ENCODE results near the gene PRND.
A peak's percentile ranks its signal among the peaks of the same experiment; 100 is the strongest.
"Not testable (repeated sequence)": the region's sequence is repeated elsewhere in the genome, so short reads cannot be mapped to it uniquely, and the experiment has no call there.

The PRND gene

DNA sequence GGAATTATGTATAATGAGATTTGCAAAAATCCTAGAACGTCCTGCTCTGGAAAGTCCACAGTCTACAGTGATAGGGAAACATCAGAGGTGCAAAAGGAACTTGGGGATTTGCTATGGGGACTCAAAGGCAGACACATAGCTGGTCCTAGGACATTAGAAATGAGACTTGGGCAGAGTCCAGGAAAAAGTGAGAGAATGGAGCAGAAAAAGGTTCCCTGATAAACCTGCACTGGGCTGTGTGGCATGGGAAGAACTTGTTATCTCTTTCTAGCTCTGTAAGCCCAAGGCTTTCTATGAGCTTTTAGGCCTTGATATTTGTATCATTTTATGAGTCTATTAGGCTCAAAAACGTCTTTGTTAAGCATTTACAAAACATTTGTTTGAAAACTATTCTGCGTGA lies 15.2 kb downstream of the PRND start:
- DNase-seq (ENCODE audit: low read depth in 2 of 3, low spot score in 1 of 3) = no peak

DNA sequence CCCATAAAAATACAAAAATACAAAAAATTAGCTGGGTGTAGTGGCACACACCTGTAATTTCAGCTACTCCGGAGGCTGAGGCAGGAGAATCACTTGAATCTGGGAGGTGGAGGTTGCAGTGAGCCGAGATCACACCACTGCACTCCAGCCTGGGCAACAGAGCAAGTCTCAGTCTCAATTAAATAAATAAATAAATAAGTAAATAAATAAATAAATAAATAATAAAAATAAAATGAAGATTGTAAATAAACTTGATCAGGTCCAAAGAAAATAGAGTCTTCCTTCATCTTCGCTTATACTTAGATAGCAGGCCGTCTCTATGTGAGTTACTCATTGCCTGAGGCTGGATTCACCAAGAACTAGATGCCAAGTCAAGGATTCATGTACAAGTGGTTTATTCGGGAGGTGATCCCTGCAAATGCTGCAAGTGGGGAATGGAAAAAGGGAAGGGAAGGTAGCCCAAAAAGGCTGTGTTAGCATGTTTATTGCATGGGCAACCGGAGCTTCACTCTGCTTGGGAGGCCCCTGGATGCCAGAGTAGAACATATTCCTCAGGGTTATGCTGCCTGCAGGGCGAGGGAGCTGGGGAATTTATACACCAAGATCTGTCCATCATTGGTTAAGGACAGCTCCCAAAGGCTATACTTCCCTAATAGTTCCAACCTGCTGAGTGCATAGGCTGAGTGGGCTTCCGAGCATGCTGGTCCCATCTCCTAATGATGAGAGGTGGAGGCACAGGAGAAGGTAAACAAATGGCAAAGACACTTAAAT lies 16.3 kb downstream of the PRND start:
- DNase-seq (ENCODE audit: low read depth in 2 of 3, low spot score in 1 of 3) = no peak

- DNase-seq (ENCODE audit: low read depth in 2 of 3, low spot score in 1 of 3) = peak; percentile 32 to 65 (median 51)
These were observed 19.2 kb downstream of the PRND start for GRCh38 chr20:4740774-4741431.

GRCh38 chr20:4748847-4749246 lies 27.1 kb downstream of the PRND start:
- no peak for DNase-seq (ENCODE audit: low read depth in 2 of 3, low spot score in 1 of 3)

DNA sequence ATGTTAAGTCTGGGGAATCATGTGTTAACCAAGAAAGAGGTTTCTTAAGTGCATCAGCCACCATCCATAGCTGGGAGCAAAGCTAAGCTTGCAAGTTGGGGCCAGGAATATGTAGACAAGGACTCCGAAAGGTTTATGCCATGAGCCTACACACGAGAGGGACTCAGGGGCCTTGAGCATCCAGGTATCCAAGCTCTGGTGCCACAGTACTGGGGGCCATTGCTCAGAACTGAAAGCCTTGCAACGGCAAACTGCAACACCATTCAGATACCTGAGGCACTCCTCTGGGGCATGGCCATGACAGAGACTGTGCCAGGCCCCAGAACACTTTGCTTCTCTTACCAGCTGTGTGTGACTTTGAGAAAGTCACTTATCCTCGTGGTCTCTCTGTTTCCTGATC lies 27.6 kb downstream of the PRND start:
- DNase-seq (ENCODE audit: low read depth in 2 of 3, low spot score in 1 of 3) = no peak

DNA sequence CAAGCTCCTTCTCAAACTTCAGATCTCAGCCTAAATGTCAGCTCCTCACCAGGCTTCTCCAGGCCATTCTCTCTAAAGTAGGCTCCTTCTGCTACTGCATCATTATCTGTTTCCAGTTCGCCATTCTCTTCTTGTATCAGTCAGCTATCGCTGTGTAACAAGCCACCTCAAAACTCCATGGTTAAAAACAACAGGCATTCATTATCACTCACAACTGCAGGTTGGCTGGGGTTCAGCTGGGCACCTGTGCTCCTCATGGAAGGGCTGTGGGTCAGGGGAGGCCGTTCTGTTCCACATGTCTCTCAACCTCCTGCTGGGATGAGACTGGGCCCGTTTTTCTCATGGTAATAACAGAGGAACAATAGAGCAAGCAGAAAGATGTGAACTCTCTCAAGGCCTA lies 28.7 kb downstream of the PRND start:
- no peak for DNase-seq (ENCODE audit: low read depth in 2 of 3, low spot score in 1 of 3)

DNA sequence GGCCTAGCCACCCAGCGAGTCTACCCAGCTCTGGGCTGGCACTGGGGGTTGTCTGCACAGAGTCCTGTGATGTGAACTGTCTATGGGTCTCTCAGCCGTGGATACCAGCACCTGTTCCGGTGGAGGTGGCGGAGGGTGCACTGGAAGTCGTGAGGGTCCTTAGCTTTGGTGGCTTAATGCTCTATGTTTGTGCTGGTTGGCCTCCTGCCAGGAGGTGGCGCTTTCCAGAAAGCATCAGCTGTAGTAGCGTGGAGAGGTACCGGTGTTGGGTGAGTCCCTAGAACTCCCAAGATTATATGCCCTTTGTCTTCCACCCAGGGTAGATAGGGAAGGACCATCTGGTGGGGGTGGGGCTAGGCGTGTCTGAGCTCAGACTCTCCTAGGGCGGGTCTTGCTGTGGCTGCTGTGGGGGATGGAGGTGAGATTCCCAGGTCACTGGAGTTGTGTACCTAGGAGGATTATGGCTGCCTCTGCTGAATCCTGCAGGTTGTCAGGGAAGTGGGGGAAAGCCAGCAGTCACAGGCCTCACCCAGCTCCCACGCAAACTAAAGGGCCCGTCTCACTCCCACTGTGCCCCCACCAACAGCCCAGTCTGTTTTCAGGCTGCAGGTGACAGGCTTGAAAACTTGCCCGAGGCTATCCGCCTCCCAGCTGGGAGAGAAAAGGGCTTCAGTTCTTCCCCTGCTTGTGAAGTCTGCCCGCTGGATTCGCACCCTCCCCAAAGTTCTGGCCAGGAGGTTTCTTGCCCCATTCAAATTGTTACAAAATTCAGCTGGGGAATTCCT lies 37.6 kb downstream of the PRND start:
- DNase-seq (ENCODE audit: low read depth in 2 of 3, low spot score in 1 of 3) = peak; percentile 33 to 36 (median 33)

DNA sequence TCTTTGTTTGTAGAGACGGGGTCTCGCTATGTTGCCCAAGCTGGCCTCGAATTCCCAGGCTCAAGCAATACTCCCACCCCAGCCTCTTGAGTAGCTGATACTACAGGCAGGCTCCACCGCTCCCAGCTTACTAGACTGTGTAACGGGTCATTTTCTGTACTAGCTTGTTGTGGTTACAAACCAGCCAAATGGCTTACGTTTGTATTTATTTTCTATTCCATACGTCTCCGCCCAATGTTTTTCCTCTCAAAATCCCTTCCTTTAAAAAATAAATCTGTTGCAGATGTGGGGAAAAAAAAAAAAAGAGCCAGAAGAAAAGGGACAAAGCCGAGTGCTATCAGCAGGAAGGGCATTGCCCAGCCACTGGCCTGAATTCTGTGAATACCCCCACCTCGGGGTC lies 41.6 kb downstream of the PRND start:
- DNase-seq (ENCODE audit: low read depth in 2 of 3, low spot score in 1 of 3) = no peak

DNA sequence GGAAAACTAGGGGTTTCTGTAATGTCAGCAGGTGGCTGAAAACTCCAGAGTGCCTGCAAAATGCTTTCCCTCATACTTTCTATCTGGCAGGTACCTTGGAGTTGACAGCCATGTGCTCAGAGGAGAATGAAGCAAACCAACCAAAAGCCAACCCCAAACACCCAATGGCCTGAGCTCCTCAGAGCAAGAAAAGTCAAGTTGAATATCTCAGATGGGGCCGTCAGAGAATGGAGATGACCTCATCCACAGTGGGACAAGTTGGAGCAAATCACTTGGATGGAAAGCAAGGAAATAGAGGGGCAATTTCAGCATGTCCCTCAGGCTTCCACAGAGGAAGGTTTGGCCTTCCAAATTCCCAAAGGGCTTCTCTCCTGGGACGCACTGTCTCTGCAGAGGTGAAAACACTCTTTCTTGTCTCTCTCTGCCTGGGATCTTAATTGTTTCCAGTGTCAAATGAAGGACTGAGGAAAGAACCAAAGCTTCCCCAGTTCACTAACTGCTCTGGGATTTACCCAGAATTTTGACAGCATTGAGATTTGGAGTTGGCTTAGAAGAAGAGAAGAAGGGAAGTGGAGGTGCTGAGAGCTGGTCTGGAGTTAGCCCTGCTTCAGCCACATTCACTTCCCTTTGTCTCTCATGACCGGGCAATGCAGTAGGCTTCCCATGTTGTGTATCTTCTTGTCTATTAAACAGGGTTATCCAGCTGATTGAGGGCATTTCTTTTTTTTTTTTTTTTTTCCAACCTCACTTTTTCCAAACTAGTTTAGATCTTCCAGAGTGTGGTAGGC lies 42.2 kb downstream of the PRND start:
- DNase-seq (ENCODE audit: low read depth in 2 of 3, low spot score in 1 of 3) = no peak

DNA sequence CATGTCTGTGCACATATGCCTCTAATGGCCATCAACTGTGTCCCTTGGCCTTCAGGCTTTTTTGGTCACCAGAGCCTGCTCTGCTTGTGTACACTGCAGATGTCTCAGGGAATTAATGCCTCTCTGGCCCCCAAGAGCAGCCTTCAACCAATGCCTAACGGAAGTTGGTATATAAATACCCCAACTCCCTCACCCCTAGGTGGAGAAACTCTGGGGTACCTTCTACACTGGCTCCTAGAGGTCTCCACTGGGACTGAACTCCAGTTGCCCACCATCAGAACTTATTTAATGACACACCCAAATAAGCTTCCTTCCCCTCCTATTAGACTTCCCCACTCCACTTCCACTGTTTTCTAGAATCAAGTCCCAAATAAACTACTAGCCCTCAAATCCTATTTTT lies 43.1 kb downstream of the PRND start:
- no peak for DNase-seq (ENCODE audit: low read depth in 2 of 3, low spot score in 1 of 3)

- DNase-seq (ENCODE audit: low read depth in 2 of 3, low spot score in 1 of 3) = no peak
These were observed 44.0 kb downstream of the PRND start for GRCh38 chr20:4765681-4766080.

DNA sequence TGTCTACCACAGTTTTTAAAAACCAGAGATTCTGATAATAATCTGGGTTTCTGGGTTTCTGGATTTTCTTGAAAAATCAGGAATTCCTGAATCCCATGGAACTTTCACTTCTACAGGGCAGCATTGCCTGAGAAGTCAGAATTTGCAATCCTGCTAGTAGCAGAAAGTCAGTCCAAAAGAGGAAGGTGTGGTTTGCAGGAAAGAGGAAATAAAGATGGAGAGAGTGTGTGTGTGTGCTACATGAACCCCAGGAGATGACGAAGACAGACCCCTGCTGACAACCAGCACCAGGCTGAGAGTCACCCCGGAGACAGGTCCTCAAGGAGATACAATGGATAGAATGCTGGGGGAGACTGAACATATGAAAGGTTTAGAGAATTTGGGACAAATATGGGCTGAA lies 44.9 kb downstream of the PRND start:
- no peak for DNase-seq (ENCODE audit: low read depth in 2 of 3, low spot score in 1 of 3)

DNA sequence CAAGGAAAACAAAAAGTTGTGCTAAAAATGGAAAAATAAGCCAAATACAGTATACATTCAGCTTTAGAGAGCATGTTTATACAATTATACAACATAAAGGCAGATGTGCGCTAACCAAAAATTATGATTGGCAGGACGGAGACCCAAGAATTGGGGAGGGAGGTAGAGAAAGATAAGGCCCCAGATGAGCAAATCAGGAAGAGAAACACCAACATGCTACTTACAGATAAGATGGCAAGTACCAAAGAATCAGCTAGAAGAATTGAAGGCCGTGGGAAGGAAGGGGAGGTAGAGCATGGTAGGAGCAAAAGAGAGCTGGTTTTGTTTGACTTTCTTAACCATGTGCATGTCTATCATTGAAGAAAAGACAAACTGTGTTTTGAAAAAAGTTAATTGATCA lies 45.4 kb downstream of the PRND start:
- DNase-seq (ENCODE audit: low read depth in 2 of 3, low spot score in 1 of 3) = no peak

DNA sequence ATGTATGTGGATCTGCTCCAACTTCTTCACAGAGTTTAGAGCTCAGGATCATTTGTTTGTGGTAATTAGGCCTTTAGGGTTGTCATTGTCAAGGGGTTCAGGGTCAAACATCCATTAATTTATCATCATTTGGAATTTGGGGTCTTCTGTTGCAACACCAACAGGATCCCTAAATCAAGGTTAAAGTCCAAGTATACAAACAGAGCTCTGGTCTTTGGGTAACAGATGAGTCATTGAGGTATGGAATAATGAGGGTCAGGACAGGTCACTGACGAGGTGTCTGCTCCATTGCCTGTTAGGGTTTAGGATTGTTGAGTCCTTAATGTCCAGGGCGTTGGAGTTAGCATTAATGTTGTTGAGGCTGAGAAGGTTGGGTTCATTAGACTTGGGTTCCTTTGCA lies 47.6 kb downstream of the PRND start:
- no peak for DNase-seq (ENCODE audit: low read depth in 2 of 3, low spot score in 1 of 3)

DNA sequence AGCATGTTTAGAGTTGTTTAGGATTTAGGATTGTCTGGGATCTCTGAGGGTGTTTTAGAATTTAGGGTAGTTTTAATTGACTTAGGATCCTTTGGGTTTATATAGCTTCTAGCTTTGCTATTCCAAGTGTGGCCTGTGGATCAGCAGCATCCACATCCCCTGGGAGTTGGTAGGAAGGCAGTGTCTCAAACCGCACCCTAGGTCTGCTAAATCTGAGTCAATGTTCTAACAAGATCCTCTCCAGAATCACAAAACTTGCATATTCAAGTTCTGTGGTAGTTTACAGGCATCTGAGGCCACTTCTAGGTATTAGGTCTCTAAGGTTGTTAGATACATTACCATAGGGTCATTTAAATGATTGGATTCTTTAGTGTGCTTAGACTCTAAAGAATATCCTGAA lies 48.3 kb downstream of the PRND start:
- no peak for DNase-seq (ENCODE audit: low read depth in 2 of 3, low spot score in 1 of 3)

GRCh38 chr20:4771004-4771403 lies 49.3 kb downstream of the PRND start:
- DNase-seq (ENCODE audit: low read depth in 2 of 3, low spot score in 1 of 3) = no peak

GRCh38 chr20:4772132-4772531 lies 50.4 kb downstream of the PRND start:
- DNase-seq (ENCODE audit: low read depth in 2 of 3, low spot score in 1 of 3) = no peak

GRCh38 chr20:4773014-4773413 lies 51.3 kb downstream of the PRND start:
- DNase-seq (ENCODE audit: low read depth in 2 of 3, low spot score in 1 of 3) = not testable (repeated sequence)

GRCh38 chr20:4773736-4774135 lies 52.0 kb downstream of the PRND start:
- no peak for DNase-seq (ENCODE audit: low read depth in 2 of 3, low spot score in 1 of 3)

DNA sequence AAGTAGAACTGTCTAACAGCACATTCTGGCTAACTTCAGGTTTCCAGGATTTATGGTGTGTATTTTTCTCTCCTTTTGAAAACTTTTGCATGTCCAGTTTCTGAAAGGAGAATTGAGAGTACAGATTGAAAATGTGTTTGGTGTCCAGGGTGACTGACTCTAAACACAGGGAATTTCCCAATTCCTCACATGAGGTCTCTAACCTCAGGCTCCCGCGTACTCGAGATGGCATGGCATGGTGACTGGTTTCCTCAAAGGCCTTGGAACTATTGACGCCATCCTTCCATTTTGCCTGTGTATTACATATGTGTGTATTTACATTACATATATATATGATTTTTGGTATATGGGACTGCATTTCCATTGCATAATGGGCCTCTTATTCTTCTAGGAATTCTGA lies 52.5 kb downstream of the PRND start:
- no peak for DNase-seq (ENCODE audit: low read depth in 2 of 3, low spot score in 1 of 3)

GRCh38 chr20:4775322-4776078 lies 53.8 kb downstream of the PRND start:
- no peak for DNase-seq (ENCODE audit: low read depth in 2 of 3, low spot score in 1 of 3)
